H1 (cell line): ENCODE measurements around the gene CHSY1.

Source experiments
- EZH2 ChIP-seq: fragments of 200-600 bp; sonication (generic); IDR thresholded peaks from 2 replicates; pipeline ENCODE4 v1.7.1; 2012; ENCODE audit warnings: low read depth, mild to moderate bottlenecking, moderate library complexity, low read length, inconsistent platforms; ENCODE audit not compliant: severe bottlenecking
- GABPA ChIP-seq: IDR thresholded peaks from 2 replicates; pipeline ENCODE4 v1.6.1; 2011; ENCODE audit warnings: mild to moderate bottlenecking, low read length, moderate library complexity, borderline replicate concordance; ENCODE audit not compliant: insufficient read depth
- POLR2A ChIP-seq, 2 experiments: IDR thresholded peaks; 1 replicate in 1 of 2; 2 replicates in 1 of 2; pipeline ENCODE4 v1.6.1; 2011; ENCODE audit warnings: low read depth in 2 of 2, low read length in 2 of 2, mild to moderate bottlenecking in 2 of 2; ENCODE audit errors: control extremely low read depth in 1 of 2
- SRF ChIP-seq: IDR thresholded peaks from 2 replicates; pipeline ENCODE4 v1.6.1; 2011; ENCODE audit warnings: mild to moderate bottlenecking, low read depth, low read length, moderate library complexity

DNA sequence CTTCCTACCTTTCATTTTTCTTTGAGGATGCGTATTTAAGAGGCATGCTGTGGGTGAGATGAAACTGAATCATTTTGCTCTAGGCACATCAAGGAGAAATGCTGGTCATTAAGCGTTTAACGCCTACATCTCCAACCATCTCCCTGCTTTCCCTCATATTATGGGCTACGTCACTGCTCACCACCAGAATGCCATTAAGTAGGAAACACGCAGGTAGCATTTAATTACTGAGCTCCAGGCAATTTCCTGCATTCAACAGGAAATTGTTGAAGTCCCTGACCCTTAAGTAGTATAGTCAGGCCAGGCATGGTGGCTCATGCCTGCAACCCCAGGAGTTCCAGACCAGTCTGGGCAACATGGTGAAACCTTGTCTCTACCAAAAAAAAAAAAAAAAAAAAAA is 66.1 kb downstream of the CHSY1 start:
- no peak for TF ChIP-seq GABPA
- TF ChIP-seq POLR2A (IDR thresholded peaks at IDR 0.05; ENCODE audit: control extremely low read depth in 1 of 2, low read depth in 2 of 2, low read length in 2 of 2): no peak
- TF ChIP-seq SRF: no peak
- TF ChIP-seq EZH2: no peak
